ENCODE data around the gene OR52I2.
A peak's percentile ranks its signal among the peaks of the same experiment; 100 is the strongest.

The OR52I2 gene

DNA sequence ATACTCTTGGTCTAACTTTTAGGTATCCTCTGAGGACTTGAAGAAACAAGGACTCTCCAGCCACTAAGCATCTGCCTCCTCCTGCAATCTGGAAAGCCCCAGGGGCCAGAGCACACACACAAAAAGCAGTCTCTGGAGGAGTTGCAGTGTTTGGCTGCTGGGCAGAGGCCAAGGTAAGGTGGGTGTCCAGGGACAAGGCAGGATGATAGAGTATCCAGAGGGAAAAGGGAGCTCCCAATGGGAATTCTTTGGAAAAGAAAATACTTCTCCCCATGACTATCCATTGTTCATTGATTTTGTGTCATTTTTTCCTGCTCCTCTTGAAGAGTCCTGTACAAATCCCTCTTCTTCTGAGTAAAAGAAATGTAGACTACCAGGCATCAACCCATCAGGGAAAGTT lies at the start of gene OR52I2:
Gene OR52I2, plus strand, starts transcription at position 301 of the 400 bp plus-strand sequence.
- DNase-seq: no peak

DNA sequence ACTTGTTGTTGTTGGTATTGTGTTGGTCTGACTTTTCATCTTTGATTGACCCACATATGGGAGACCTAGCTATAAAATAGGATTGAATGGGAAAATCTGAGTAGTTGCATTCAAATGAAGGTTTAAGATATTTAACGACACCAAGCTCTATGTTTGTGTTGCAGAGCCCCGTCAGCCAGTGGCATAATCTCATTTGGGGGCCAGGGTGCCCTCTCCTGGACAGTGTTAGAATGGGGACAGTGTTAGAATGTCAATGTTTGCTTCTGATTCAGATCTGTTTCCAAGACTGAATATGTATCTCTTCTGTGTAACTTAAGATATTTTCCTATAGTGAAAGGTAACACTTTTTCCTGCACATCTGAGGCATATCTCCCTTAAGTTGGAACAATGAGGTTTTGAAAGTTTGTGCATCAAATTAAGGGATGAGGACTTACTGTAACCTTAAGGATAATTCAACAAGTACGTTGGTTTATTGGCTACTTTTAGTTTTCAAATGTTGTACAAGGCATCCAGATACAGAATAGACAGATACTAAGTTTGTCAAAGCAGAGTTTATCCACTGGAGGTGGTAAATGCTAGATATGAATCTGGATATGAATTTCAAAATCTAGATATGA lies 41.8 kb upstream of the OR52I2 start:
- DNase-seq: peak; percentile 23

DNA sequence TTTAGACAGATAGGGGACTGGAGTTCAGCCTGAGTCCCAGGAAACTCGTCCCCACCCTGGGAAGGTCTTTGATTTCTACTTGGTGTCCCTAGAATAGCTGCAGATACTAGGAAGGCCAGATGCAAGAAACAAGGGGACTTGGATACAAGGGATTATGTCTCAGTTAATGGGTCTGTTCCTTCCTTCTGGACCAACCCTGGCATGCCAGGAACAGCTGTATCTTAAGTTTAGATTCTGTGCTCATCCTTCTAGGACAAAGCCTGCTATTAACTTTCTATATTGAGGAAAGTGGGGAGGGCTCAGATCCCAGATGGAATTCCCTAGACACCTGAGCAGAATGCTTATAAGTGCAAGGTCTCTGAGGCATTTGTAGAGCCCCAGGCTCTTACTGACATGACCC lies 40.5 kb upstream of the OR52I2 start:
- DNase-seq: no peak

DNA sequence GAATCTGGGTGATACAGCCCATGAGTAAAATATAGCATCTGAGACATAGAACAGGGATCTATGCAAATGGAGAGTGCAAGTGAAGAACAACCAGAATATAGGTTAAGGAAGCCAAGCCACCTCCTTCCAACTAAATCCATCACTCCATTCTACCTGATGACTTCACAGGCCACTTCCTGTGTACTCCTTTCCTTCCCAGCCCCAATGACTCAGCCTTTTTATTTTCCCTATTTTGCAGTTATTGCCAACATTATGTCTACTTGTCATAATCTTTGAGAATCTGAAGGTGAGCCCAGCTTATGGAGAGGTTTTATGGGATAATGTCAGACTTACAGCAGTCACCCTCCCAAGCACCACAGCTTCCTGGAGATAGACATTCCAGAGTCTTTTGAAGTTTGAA lies 38.0 kb upstream of the OR52I2 start:
- DNase-seq: no peak

DNA sequence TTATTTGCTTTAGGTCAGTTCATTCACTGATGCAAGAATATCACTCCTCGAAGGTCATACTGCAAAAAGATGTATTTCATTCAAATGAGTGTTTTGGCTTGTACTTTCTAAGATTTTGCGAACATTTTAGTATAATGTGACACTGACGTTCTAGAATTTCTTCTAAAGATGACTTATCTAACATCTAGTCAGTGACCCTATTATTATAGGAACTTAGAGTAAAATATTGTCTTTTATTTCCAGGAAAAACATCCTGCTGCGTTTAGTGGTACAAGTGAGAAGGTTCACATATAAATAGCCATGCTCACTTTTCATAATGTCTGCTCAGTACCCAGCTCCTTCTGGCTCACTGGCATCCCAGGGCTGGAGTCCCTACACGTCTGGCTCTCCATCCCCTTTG lies 36.7 kb upstream of the OR52I2 start, which contains the start of gene OR52M1:
Gene OR52M1, plus strand, starts transcription at position 301 of the 400 bp plus-strand sequence. Its CDS starts 0 bp downstream, at position 301.
- DNase-seq: no peak

DNA sequence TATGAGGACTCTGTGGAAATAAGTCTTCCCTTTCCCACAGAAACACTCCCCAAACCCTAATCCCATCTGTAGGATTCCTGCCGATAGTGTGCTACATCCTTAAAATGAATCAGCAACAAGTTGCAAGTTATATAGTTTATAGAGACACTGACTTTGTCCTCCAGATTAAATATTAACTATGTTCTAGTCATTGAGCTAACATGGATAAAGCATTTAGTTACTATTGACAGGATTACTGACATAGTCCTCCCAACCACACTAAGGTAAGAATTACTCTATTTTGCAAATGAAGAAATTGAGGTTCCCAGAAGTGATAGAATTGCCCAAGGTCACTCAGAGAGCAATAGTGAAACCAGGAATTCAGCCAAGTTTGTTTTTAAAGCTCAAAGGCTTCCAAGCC lies 34.7 kb upstream of the OR52I2 start:
- no peak for DNase-seq

DNA sequence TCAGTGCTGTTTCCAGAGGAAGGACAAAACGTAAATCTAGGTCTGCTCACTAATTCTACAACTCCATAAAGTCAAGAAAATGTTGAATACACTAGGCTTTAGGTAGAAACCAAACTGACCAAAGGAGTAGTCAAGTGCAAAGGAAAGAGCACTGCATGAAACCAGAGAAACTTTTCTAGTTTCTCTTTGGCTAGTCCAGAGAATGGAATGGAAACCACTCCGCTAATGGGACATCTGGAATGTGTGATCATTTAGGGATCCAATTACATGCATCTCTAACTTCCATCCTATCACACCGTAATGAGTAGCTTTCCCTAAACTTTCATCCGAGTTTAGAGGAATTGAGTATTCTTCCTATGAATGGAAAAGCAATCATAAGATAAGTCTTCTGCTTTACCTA lies 34.1 kb upstream of the OR52I2 start:
- no peak for DNase-seq

DNA sequence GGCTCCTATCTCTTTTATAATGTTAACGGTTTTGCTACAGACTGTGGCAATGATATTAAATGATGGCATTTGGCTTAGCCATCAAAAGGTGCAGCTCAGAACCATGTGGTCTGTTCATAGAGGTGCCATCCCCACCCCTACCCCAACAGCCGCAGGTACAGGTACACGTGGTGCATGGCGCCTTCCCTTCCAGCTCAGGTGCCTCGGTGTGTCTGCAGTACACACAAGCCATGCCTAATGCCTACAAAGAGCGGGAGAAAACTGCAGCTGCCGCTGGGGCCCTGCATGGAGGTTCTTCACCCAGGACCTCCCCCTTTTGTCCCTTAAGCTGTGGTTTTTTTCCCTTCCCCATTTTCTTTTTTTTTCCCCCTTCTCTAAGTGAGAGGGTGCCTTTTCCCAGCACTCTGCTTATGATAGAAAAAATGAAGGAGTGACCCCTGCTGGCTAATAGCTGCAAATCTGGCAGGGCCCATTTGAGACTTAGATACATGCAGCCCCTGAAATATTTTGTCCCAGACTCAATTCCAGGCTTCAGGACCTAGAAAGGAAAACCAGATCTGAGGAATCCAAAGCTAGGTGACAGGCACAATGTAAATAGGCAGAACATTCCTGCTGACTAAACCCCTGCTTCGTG lies 30.1 kb upstream of the OR52I2 start:
- no peak for DNase-seq

DNA sequence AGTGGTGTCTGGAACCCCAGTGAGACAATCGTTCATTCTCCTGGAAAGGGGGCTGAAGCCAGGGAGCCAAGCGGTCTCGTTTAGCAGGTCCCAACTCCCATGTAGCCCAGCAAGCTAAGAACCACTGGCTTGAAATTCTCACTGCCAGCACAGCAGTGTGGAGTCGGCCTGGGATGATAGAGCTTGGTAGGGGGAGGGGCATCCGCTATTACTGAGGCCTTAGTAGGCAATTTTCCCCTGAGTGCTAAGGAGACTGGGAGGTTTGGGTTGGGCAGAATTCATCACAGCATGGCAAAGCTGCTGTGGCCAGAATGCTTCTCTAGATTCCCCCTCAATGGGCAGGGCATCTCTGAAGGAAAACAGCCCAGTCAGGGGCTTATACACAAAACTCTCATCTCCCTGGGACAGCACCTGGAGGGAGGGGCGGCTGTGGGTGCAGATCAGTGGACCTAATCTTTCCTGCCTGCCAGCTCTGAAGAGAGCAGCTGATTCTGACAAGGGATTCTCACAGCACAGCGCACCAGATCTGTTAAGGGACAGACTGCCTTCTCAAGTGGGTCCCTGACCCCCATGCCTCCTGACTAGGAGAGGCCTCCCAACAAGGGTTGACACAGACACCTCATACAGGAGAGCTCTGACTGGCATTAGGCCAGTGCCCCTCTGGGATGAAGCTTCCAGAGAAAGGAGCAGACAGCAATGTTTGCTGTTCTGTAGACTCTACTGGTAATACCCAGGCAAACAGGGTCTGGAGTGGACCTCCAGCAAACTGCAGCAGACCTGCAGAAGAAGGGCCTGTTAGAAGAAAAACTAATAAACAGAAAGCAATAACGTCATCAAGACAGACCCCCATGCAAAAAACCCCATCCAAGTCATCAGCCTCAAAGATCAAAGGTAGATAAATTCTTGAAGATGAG lies 21.8 kb upstream of the OR52I2 start:
- no peak for DNase-seq

DNA sequence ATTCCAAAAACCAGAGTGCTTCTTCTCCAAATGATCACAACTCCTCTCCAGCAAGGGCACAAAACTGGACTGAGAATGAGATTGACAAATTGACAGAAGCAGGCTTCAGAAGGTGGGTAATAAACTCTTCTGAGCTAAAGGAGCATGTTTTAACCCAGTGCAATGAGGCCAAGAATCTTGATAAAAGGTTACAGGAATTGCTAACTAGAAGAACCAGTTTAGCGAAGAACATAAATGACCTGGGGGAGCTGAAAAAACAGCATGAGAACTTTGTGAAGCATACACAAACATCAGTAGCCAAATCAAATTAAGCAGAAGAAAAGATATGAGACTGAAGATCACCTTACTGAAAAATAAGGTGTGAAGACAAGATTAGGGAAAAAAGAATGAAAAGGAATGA lies 21.1 kb upstream of the OR52I2 start:
- no peak for DNase-seq

DNA sequence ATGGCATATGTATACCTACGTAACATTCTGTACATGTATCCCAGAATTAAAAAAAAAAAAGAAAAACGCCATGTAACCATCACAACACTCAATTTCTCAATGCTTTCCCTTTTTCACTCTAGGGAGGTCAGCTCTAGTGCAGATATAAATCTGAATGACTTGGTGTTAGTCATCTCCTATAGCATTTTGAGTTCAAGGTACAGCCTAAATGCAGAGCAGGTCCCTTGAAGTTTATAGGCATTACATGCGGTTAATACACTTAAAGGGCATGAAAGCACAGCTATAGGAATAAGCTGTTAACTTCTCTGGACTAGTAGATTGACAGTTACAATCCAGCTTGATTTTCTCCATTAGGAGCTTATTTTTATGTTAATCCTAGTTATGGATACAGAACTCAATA lies 16.2 kb upstream of the OR52I2 start:
- no peak for DNase-seq

DNA sequence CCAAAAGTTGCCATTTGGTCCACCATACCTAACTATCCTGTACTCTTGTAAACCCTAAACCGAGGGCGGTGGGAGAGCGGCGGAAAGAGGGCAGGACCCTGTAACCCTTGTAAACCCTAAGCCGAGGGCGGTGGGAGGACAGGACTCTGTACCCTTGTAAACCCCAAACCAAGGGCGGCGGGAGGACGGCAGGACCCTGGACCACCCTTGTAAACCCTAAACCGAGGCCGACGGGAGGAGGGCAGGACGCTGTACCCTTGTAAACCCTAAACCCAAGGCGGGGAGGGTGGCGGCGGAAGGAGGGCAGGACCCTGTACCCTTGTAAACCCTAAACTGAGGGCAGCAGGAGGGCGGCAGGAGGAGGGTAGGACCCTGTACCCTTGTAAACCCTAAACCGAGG lies 12.5 kb upstream of the OR52I2 start:
- DNase-seq: no peak

DNA sequence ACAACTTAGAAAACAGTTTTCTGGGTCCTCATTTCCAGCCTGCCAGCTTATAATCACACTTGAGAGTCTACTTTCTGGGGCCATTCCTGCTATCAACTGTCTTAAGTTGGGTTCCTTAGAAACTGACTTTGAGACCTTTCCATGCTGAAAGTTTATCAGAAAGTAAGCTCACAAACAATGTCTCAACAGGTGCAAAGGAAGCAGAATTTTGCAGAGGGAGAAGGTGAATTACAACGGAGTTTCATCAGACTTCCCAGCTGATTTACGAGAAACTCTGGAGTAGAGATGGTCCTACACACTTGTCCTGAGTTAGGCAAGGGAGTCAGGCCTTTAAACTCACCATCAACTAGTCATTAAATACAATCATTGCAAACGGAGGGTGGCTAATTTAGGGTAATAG lies 4.7 kb upstream of the OR52I2 start:
- DNase-seq: no peak

DNA sequence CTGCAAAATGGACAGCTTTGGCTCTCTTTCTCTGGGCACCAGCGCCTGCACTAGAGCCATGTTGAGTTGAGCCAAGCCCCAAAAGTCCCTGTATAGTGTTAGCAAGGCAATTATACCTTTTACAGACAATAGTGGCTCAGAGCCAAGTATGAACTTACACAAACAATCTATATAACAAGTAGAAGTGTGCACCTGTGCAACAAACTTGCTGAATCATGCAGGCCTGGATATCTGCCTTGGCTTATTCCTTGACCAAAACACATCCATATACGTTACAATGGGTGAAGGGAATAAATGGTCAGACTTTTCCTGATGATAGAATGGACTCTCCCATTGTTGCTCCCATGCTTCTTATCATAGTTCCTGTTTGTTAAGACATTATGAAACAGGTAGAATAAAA lies 3.8 kb upstream of the OR52I2 start:
- no peak for DNase-seq

DNA sequence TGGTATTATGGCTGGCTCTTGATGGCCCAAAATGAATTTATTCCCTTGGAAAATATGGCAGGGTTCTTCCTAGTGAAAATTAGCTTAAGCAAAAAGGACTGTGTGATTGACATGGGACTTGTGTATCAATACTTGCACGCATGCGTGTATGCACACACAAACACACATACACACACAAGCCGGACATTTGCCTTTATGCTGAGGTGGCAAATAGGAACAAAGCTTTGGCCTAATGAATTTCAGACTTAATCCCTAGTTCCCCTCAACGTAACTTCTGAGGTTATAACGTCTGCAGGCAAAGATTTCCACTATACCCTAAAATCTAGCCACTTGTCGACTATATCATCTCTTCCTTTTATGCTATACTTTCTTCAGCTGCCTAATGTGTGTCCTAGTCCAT lies 2.9 kb upstream of the OR52I2 start:
- DNase-seq: no peak

DNA sequence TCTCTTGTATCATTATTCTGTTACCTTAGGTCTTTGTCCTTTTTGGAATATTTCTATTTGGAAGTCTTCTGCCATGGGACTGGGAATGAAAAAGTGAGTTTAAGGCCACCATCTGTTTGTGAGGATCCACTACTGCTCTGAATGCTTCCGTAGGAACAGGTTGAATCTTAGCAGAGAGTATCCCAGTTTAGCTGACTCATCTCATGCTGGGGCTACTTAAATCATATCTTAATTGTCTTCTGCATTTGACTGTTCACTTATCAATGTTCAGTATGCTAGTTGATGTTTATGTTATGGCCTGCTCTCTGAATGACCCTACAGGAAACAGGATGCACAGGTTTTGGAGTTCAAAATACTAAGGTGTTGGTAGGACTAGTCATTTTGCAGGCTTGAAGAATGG lies 1.4 kb upstream of the OR52I2 start:
- no peak for DNase-seq

DNA sequence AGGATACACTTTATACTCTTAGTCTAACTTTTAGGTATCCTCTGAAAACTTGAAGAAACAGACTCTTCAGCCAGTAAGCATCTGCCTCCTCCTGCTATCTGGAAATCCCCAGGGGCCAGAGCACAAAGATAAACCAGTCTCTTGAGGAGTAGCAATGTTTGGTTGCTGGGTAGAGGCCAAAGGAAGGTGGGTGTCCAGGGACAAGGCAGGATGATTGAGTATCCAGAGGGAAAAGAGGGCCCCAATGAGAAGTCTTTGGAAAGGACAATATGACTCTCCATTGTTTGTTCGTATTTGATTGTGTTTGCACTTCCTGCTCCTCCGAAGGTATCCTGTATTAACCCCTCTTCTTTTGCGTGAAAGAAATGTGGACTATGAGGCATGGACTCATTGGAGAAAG lies 7.5 kb downstream of the OR52I2 start:
- no peak for DNase-seq

DNA sequence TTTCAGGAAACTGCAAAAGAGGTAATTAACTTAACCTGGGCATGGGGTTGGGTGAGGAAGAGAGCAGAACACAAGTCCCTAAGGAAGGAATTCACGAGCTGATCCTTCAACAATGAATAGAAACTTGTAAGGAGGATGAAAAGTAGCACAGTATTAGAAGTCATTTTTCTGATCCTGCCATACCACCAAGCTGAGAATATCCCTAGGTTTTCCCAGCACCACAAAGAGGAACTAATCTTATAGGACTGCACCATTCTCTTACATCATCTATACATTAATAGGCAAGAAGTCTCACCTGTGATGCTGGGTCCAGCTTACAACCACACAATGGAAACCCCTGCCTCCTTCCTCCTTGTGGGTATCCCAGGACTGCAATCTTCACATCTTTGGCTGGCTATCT lies 12.2 kb downstream of the OR52I2 start, which contains the start of gene OR52I1:
Gene OR52I1, plus strand, starts transcription at position 301 of the 400 bp plus-strand sequence. Its CDS starts 0 bp downstream, at position 301.
- DNase-seq: no peak

DNA sequence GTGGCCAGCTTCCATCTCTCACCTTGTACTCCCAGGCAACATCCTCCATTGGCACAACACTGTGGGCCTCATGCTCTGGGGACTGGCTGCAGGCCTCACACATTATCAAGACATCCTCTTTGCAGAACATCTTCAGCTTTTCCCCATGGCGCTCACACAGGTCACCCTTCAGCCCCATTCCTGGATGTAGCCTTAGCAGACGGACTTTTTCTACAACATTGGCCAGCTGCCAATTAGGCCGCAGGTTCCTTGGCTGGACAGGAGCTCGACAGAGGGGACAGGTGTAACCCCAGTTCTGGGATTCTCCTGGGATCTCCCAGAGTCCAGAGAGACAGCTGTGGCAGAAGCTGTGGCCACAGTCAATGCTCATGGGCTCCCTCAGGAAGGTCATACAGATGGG lies 23.5 kb downstream of the OR52I2 start:
- DNase-seq: no peak

DNA sequence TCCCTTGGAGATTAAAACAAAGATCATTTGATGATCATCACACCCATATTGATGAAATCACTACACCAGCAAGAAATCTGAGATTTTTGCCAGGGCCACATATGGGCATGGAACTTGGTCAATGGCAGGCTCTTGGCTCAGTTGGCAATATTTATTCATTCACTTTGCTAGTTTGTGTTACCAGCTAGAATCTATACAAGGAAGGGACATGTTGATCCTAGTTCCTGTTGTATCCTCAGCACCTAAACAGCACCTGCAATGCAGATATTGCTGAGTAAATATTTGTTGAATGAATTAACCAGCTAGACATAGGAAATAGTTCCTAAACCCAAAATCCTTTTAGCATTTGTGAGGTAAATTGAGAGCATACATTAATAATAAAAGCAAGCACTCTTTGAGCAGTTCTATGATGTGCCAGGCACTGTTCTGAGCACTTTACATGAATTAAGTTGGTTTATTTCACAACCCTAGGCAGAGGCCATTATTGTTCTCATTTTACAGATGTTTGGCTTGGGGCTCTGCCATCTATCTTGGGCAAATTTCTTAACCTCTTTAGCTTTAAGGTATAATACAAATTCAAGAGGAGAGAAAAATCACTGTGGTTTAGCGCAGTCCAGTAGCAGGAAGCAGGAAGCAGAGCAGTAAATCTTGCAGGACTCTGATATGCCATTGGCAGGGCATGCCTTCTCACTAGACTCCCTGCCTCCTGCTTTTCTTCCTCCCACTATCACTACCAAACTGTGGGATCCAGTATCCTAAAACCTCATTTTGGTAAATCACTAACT lies 24.9 kb downstream of the OR52I2 start:
- DNase-seq: no peak

DNA sequence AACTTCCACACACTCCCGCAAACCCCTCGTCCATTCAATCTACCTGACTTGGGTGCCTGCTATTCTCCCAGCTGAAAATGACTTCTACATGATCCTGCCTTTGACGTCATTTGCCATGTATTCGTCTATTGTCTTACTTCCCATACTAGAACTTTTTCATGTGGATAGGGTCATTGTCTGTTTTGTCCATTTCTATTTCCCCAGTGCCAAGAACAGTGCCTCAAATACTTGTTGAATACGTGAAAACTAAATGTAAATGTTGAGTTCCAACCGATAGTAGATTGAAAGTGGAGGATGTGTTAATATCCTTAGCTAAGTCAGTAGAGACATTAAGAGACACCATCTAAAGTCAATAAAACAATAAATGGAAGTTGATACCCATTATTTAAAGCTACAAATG lies 25.6 kb downstream of the OR52I2 start:
- peak; percentile 17 for DNase-seq

DNA sequence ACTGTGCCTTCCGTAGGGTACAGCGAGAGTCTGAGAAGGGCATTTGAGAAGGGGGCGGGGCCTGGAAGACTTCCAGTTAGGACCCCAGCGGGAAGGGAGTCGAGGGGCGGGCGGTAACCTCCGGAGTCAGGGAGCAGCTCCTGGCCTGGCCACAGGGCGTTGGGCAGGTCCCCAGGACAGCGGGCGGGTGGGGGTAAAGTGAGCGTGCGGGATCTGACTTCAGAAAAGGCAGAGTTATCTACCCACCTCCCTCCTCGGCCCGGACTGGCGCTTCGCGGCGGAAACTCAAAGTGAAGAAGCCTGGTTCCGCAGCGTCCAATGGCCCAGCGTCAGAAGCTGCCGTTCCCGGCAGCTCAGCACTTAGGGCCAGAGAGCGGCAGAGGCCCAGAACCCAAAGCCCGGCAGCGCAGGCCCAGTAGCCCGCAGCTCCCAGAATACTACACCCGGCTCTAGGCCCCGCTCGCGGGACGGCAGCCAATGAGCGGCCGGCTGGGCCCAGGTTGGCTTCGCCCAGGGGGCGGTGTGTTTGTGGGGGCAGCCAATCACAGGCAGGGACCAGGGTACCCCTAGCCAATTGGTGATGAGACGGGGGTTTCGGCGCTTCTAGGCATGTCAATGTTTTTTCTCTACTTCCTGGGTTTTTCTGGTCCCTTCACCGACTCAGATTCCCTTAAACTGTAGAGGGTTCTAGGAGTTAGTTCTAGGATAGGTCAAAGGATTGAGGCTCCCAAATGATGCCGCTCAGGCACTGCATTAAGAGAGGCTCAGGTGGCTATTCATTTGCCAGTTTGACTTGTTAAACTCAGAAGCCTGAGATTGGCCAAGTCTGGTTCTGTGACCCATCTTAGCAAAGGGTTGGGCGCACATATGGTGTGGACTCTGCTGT lies 26.5 kb downstream of the OR52I2 start, which contains the start of gene TRIM68:
Gene TRIM68, minus strand, starts transcription at position 451 of the 886 bp plus-strand sequence. CDS start 2,727 bp downstream, outside the sequence.
- DNase-seq: peak; percentile 98
